ENCODE measurements around the gene MAGEA10. TPM values are rescaled to one million over a fixed set of nuclear protein-coding genes. Genes with fewer than 3 reads are reported as not detected.

MAGEA10 gene
- polyA plus RNA-seq, 3 donors = 0.08 TPM; not detected in 2

Other genes with a start within 250 kb of the MAGEA10 start
- not detected for gene MAGEA4, start 225.7 kb downstream of the MAGEA10 start, polyA plus RNA-seq (ENCODE audit: insufficient read length in 3 of 3)
- gene GABRE, start 163.9 kb downstream of the MAGEA10 start, polyA plus RNA-seq (ENCODE audit: insufficient read length in 3 of 3) = 1 to 10 TPM; 3.8 to 5.4 (median 4.1) TPM